ENCODE measurements around the gene SMIM32.
A peak's percentile ranks its signal among the peaks of the same experiment; 100 is the strongest.

SMIM32 gene

DNA sequence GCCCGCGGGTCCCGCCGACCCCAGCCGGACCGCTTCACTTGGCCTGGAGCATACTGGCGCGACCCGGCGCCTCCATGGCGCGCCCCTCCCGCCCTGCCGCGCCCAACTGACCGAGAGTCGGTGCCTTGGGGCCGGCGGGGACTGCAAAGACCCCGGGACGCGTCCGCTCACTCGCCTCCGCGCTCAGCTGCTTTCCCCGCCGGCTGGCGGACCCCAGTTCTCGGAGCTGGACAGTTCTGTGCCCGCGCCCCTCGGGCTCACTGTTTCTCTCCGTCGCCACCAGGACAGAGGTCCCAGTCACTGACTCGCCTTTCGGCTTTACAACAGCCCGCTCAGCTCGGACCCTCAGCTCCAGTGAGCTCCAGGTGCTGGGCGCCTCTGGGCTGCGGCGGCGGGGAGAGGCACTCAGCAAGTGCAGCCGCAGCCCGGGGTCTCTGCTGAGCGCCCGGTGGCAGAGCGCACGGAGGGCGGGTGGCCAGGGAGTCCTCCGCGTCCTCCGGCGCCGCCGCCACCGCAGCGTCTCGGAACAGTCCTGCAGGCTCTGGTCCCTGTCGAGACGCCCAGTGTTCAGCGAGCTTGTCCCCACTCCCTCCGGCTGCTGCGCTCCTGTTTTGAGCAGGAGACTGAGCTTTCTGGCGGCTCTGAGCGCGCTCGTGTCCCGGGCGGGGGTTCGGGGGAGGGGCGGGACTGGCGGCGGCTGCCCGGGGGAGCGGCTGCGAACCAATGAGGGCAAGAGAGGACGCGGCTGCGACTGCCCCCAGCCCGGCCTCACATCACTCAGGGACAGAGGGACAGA is at the start of gene SMIM32:
Gene SMIM32, minus strand, starts transcription at position 637 of the 796 bp plus-strand sequence. CDS start 638 bp downstream, outside the sequence.
- DNase-seq: no peak

DNA sequence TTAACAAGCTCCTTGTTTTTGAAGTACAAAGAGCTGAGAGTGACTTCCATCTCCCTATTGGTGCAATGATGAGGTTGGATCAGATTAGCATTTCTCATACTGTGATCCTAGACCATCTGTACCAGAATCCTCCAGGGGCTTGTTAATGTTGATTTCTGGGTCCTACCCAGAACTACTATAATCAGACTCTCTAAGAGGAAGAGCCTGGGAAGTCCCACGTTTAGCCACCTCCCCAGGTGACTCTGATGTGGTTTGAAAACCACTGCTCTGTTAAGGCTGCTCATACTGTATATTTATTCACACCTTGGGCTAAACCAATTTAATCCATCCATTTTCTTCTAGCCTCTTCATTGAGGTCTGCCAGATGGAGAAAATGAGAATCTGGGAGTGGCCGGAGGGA is 49.6 kb upstream of the SMIM32 start:
- DNase-seq: no peak

DNA sequence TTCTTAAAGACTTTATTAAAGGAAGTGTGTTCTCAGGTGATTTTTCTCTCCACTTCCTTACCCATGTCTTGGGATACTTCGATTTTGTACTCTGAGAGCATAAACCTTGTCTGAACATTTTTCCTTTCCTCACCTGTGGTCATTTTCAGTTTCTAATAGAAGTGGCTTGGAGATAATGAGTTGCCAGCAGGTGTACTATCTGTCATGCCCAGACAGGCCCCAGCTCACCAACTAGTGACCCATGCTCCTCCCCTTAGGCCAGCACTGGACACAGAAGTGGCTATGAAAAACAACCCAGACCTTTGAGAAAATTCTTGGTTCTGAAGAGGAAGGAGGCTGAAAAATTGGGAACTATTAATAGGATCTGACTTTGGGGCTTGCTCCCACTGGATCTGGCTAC is 49.2 kb upstream of the SMIM32 start:
- no peak for DNase-seq

DNA sequence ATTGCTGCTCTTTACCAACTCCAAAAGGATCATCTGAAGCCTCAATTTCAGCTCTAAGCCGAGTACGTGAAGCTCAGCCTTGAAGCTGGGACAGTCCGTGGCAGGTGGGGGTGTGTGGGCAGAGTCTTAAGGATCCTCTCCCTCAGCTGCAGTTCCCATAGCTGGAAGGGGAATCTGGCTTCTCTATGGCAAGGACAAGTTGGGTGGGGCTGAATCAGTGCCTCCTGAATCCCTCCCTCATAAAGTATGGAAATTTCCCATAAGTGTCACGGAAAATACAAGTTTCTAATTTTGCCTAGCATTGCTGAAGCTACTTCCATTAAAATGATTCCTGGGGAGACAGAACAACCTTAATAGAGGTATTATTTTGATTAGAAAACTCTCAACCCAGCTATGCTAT is 47.9 kb upstream of the SMIM32 start:
- no peak for DNase-seq

DNA sequence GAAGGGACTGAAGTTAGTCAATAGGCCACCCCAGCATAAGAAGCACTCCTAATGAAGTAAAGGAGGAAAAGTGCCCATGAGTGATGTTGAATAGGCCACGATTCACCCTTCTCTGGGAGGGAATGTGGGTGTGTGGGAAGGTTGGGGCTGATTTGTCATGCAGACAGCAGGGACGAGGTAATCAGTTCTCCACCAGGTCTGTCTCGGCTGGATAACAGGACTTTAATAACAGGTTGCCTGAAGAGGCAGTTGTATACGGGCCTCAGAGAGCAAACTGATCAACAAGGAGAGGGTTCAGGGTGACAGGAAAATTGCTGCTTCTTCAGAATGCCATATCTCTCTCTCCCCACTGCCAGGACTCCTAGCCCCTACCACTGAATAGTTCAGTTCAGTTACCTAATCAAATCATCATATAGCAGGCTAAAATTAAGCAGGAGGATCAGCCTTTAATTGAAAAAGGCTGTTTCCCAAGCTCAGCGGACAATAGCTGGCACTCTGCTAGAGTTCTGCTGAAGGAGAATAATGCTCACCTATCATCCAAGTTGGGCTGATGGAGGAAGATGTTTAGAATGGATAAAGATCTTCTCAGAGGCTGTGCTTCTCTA is 43.6 kb upstream of the SMIM32 start:
- no peak for DNase-seq

GRCh38 chr5:136235321-136235720 is 42.4 kb upstream of the SMIM32 start:
- no peak for DNase-seq

GRCh38 chr5:136232316-136232715 is 39.4 kb upstream of the SMIM32 start:
- no peak for DNase-seq

DNA sequence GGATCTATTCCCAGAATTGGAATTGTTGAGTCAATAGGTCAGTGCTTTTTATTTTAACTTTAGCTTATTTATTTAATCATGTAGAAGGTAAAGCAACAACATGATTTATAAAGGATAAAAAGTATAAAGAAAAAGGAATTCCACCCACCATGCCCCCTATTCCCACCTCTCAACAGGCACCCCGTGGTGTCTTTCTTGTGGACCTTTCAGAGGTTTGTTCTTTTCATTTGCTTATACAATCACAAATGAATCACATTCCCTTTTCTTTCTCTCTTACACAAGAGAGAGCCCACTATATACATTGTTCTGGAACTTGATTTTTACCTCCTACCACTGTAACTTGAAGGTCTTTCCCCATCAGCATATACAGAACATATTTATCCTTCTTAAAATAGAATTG is 37.2 kb upstream of the SMIM32 start:
- no peak for DNase-seq

DNA sequence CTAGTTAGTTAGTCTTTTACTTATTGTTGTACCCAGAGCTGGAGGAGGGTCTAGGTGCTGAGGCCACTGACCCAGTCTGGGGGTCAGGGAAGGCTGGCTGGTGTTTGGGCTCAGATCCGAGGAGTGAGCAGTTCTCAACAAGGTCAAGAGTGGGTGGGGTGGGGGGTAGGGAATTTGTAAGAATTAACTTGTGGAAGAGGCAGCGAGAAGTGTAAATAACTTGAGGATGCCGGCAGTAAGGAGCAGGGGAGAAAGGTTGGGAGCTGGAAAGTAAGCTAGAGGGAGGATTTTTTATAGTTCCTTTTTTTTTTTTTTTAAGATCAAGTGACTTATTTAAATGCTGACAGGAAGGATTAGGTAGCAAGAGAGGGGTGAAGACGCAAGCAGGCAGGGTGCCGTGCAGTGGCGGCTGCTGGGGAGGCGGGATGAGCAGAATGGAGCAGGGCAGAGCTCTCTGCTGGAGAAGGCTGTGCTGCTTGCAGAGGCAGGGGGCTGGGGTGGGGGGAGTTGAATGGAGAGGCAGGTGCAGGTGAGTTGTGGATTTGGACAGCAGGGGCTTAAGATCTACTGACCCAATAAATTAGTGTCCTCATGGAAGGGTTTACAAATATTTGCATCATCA is 35.3 kb upstream of the SMIM32 start:
- no peak for DNase-seq

GRCh38 chr5:136226401-136226800 is 33.4 kb upstream of the SMIM32 start:
- no peak for DNase-seq

DNA sequence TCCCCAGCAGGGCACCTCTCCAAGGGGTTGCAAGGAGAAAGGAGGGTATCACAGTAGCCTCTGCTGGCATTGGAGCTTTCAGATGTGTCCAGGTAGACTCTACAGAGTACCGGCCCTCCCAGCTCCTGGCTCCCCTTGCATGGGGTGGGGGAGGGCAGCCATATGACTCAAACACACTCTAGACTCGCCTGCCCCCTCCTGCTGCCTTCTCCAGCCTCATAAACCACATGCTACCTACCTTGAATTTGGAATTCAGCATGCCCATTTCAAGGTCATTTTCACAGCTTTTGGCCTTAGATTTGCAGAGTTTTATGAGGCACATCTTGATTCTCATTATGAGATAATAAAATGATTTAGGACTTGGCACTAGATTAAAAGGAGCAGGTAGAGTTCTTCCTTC is 32.8 kb upstream of the SMIM32 start:
- DNase-seq: no peak

DNA sequence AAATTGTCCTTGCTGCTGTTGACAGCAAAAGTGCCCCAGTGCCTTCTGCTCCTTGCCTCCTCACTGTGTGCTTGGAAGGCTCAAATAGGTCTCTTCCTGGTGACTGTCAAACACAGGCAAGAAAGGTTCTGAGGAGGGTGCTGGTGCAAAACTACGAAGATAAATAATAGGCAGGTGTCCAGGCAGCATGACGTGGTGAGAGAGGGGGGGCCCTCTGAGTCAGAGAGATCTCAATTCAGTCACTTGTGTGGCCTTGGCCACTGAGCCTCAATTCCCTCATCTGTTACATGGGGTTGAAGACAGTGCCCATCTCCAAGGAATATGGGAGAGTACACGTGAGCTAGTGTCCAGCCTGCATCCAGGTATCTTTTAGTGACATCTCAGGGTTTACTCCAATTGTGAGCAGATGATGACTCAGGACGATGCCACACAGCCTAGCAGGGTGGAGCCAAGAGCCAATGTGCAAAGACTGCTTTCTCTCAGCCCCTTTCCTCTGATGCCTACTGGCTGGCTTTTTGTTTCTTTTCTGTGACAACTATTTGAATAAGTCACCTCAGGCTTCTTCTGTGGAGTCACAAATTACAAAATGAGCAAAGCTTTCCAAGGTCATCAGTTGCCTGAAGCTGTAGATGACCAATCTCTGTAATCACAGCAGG is 29.7 kb upstream of the SMIM32 start:
- DNase-seq: no peak

DNA sequence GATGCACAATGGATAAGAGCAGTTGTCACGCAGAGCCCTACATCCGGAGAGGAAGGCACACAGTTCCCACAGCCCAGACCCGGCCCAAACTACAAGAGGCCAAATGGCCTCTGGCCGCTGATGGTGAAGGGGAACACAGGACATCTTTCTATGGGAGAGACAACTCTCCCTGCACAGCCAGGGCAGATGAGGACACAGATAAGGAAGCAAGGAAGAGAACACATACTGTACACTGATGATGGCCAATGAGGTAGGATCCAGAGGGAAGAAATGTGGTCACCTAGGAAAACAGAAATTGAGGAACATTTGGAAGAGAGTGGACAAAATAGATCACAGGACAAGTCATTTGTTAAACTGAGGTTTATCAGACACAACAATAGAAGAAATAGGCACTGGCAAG is 28.4 kb upstream of the SMIM32 start:
- no peak for DNase-seq

GRCh38 chr5:136216230-136216629 is 23.3 kb upstream of the SMIM32 start:
- DNase-seq: no peak

DNA sequence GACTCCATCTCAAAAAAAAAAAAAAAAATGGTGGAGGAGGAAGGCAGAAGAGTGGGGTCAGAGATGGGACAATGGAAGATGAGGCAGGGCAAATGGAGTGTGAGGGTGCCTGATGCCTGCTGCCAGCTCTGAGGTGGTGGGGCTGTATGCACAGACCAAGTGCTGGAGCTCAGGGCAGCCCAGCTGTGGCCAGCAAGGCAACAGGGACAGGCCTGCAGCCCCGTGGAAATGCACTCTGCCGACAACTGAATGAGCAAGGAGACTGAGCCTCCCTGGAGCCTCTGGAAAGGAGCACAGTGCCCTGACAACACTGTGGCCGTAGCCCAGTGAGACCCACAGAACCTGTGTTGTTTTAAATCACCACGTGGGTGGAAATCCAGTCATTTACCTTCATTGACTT is 22.9 kb upstream of the SMIM32 start:
- no peak for DNase-seq

DNA sequence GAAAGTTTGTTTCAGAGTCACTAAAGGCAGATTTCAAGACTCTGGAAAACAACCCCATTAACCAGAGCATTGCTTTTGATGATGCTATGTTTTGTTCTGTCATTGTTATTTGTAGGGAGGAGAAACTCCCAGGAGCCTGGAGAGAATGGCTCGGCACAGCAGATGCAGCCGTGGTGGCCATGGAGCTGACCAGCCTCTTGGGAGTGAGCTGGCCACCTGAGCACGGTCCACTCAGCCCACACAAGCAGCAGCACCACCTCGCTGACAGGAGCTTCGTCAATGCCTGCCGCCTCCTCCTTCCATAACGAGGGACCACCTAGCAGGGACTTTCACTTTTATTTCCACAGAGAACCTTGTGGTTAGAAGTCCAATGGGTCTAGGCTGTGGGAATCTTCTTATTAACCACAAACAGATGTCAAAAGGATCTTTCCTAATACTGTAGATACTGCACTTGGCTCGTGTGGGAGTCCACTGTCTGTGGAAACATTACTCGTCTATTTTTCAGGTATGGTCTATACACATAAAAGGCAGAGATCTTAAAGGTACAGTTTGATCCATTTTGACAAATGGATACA is 21.0 kb upstream of the SMIM32 start:
- DNase-seq: no peak

DNA sequence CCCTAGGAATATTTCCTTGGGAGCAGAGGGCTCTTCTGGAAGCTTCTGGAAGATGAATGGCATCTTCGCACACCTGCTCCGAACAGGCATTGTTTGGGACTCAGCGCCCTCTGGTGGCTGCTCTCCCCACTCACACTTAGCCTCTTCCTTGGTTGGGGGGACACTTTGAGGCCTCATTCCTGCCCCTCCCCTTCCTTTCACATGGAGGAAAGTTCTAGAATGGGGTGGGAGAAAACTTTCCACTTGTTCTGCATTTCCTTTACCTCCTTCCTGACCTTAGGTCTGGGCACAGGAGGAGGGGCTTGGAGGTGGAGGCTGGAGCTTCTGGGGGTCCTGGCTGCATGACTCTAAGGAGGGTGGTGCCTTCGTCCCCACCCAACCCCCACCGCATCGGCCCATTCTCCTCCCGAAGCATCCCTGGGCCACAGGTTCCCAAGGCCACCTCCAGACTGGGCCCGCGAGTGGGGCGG is 19.3 kb upstream of the SMIM32 start:
- DNase-seq: peak in 1 of 6 experiments; percentile 10

GRCh38 chr5:136211282-136212040 is 18.5 kb upstream of the SMIM32 start:
- DNase-seq: no peak

GRCh38 chr5:136210259-136210658 is 17.3 kb upstream of the SMIM32 start:
- DNase-seq: no peak

GRCh38 chr5:136209346-136209910 is 16.5 kb upstream of the SMIM32 start:
- DNase-seq: no peak

DNA sequence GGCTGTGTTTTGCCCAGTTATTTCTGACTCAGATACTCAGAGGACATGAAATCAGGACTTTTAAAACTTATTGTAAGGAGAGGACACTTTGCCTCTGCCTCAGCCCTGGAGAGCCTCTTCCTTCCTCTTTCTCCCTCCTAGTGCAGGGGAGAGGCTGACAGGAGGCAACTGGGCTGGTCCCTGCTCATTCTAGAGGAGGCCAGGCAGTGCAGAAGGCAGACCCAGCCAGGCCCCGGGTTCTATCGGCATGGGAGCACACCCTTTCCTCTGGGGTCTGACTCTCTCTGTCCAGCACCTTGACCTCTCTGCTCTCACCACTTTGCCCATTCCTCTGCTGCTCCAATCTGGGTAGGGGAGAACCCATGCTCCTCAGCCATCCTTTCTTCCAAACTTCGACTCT is 16.0 kb upstream of the SMIM32 start:
- DNase-seq: no peak

- DNase-seq: no peak
Measured at GRCh38 chr5:136207631-136208030, 14.7 kb upstream of the SMIM32 start.
